Tibial nerve (tissue), 3 donors: ENCODE data around the gene PLPP3.

Source experiments
- CTCF ChIP-seq, 5 experiments: fragments of 200-600 bp in 3 of 5; fragments of 450-650 bp in 2 of 5; sonication (generic) in 3 of 5; IDR thresholded peaks; one replicate each; pipeline ENCODE4 v1.5.1; 2016 to 2019; ENCODE audit warnings: antibody characterized with exemption in 5 of 5, mild to moderate bottlenecking in 3 of 5, moderate library complexity in 2 of 5
- POLR2A ChIP-seq, 2 donors: fragments of 450-650 bp; IDR thresholded peaks; one replicate each; pipeline ENCODE4 v1.6.1; 2017; ENCODE audit warnings: antibody characterized with exemption in 2 of 2, mild to moderate bottlenecking in 2 of 2, moderate library complexity in 2 of 2

- TF ChIP-seq CTCF (IDR thresholded peaks at IDR 0.05) (no peak), POLR2A (IDR thresholded peaks at IDR 0.05) (no peak)
Measured at GRCh38 chr1:56557746-56558145, 21.6 kb downstream of the PLPP3 start.
